HG02763 (cell line): ENCODE results near the gene RRP7A.
"Not testable (repeated sequence)": the region's sequence is repeated elsewhere in the genome, so short reads cannot be mapped to it uniquely, and the experiment has no call there.

Experiments
- ATAC-seq: cut with Tn5 transposase; IDR thresholded peaks from one replicate; pipeline ENCODE4 v1.9.1; 2021; ENCODE audit warnings: mild to moderate bottlenecking, moderate library complexity; ENCODE audit not compliant: unreplicated experiment

RRP7A gene

GRCh38 chr22:42536634-42537033, 17.0 kb upstream of the RRP7A start:
- not testable (repeated sequence) for ATAC-seq

GRCh38 chr22:42536166-42536565, 16.6 kb upstream of the RRP7A start:
- ATAC-seq, result no peak

GRCh38 chr22:42535082-42535731, 15.6 kb upstream of the RRP7A start:
- ATAC-seq, result not testable (repeated sequence)

GRCh38 chr22:42533638-42533977, 14.0 kb upstream of the RRP7A start:
- no peak for ATAC-seq

GRCh38 chr22:42531401-42532084, 11.9 kb upstream of the RRP7A start:
- not testable (repeated sequence) for ATAC-seq

- not testable (repeated sequence) for ATAC-seq
Observed at GRCh38 chr22:42529435-42529834, 9.8 kb upstream of the RRP7A start.

- ATAC-seq, result no peak
Observed at GRCh38 chr22:42528591-42529307, 9.2 kb upstream of the RRP7A start.

GRCh38 chr22:42522546-42522945, 3.0 kb upstream of the RRP7A start:
- no peak for ATAC-seq

GRCh38 chr22:42521228-42521546, 1.6 kb upstream of the RRP7A start:
- ATAC-seq, result no peak

- not testable (repeated sequence) for ATAC-seq
Observed at GRCh38 chr22:42518638-42519524, 715 bp downstream of the RRP7A start.

- not testable (repeated sequence) for ATAC-seq
Observed at GRCh38 chr22:42517103-42517502, 2.5 kb downstream of the RRP7A start.

- ATAC-seq, result no peak
Observed at GRCh38 chr22:42515896-42516295, 3.7 kb downstream of the RRP7A start.

GRCh38 chr22:42515304-42515703, 4.3 kb downstream of the RRP7A start:
- ATAC-seq, result not testable (repeated sequence)

GRCh38 chr22:42514331-42514730, 5.3 kb downstream of the RRP7A start:
- not testable (repeated sequence) for ATAC-seq

GRCh38 chr22:42512273-42512990, 7.2 kb downstream of the RRP7A start:
- not testable (repeated sequence) for ATAC-seq

- no peak for ATAC-seq
Observed at GRCh38 chr22:42511401-42511891, 8.2 kb downstream of the RRP7A start.

GRCh38 chr22:42509548-42509947, 10.0 kb downstream of the RRP7A start:
- ATAC-seq, result no peak

- not testable (repeated sequence) for ATAC-seq
Observed at GRCh38 chr22:42508975-42509364, 10.6 kb downstream of the RRP7A start.

- ATAC-seq, result not testable (repeated sequence)
Observed at GRCh38 chr22:42508327-42508974, 11.1 kb downstream of the RRP7A start.

- no peak for ATAC-seq
Observed at GRCh38 chr22:42500836-42501179, 18.8 kb downstream of the RRP7A start.
